Measurements from ENCODE around the gene PLOD2. TPM values are rescaled to one million over a fixed set of nuclear protein-coding genes. Genes with fewer than 3 reads are reported as not detected.

The PLOD2 gene
- total RNA-seq, 1 donor from 2014 or later, result 28.0 TPM

GRCh38 chr3:146169891-146170290 lies 8.9 kb upstream of the PLOD2 start:
- Mint-ChIP-seq H3K36me3 (ENCODE audit: low read depth, unreplicated experiment) (no peaks in the 10 kb centered on the region), H3K27me3 (ENCODE audit: unreplicated experiment) (peaks cover 2% of the 10 kb centered on the region), H3K4me1 (ENCODE audit: unreplicated experiment) (peaks cover 11% of the 10 kb centered on the region), H3K9me3 (ENCODE audit: unreplicated experiment) (no peaks in the 10 kb centered on the region), H3K27ac (ENCODE audit: unreplicated experiment) (no peak overlapping the region), H3K4me3 (ENCODE audit: unreplicated experiment) (no peak overlapping the region)
- DNase-seq (ENCODE audit: low spot score), result no peak
- no peak for TF ChIP-seq CTCF (IDR thresholded peaks at IDR 0.05; ENCODE audit: unreplicated experiment)

GRCh38 chr3:146166826-146167225 lies 5.8 kb upstream of the PLOD2 start:
- no peak for DNase-seq (ENCODE audit: low spot score)
- H3K4me3 Mint-ChIP-seq (ENCODE audit: unreplicated experiment), result no peak overlapping the region
- no peaks in the 10 kb centered on the region for H3K36me3 Mint-ChIP-seq (ENCODE audit: low read depth, unreplicated experiment)
- no peak overlapping the region for H3K27ac Mint-ChIP-seq (ENCODE audit: unreplicated experiment)
- H3K4me1 Mint-ChIP-seq (ENCODE audit: unreplicated experiment), result peaks cover 19% of the 10 kb centered on the region
- peaks cover 2% of the 10 kb centered on the region for H3K27me3 Mint-ChIP-seq (ENCODE audit: unreplicated experiment)
- H3K9me3 Mint-ChIP-seq (ENCODE audit: unreplicated experiment), result no peaks in the 10 kb centered on the region
- no peak for TF ChIP-seq CTCF (IDR thresholded peaks at IDR 0.05; ENCODE audit: unreplicated experiment)

GRCh38 chr3:146166415-146166821 lies 5.4 kb upstream of the PLOD2 start:
- H3K27ac Mint-ChIP-seq (ENCODE audit: unreplicated experiment), result no peak overlapping the region
- peaks cover 2% of the 10 kb centered on the region for H3K27me3 Mint-ChIP-seq (ENCODE audit: unreplicated experiment)
- H3K36me3 Mint-ChIP-seq (ENCODE audit: low read depth, unreplicated experiment), result no peaks in the 10 kb centered on the region
- H3K9me3 Mint-ChIP-seq (ENCODE audit: unreplicated experiment), result no peaks in the 10 kb centered on the region
- peaks cover 23% of the 10 kb centered on the region for H3K4me1 Mint-ChIP-seq (ENCODE audit: unreplicated experiment)
- no peak overlapping the region for H3K4me3 Mint-ChIP-seq (ENCODE audit: unreplicated experiment)
- DNase-seq (ENCODE audit: low spot score), result no peak
- TF ChIP-seq CTCF (IDR thresholded peaks at IDR 0.05; ENCODE audit: unreplicated experiment), result no peak

DNA sequence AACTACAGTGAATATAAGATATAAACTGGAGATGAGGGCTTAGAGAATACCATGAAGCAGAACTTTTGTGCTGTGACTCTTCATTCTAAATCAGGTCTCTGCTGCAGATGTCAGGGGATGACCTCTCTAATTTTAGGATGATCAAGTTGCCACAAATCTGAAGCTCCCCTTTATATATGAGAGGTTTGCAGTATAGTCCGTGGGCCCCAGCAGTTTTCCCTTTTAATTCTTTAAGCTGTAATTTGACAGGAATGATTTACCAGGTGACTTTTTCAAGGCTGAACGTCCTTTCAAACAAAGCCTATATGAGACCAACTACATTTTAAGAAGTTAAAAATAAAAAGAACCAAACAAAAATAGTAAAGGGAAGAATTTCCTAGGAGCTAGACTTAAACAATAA lies 4.9 kb upstream of the PLOD2 start:
- Mint-ChIP-seq H3K4me3 (ENCODE audit: unreplicated experiment) (no peak overlapping the region), H3K4me1 (ENCODE audit: unreplicated experiment) (peaks cover 23% of the 10 kb centered on the region), H3K9me3 (ENCODE audit: unreplicated experiment) (no peaks in the 10 kb centered on the region), H3K36me3 (ENCODE audit: low read depth, unreplicated experiment) (no peaks in the 10 kb centered on the region), H3K27ac (ENCODE audit: unreplicated experiment) (no peak overlapping the region), H3K27me3 (ENCODE audit: unreplicated experiment) (peaks cover 2% of the 10 kb centered on the region)
- TF ChIP-seq CTCF (IDR thresholded peaks at IDR 0.05; ENCODE audit: unreplicated experiment), result no peak
- DNase-seq (ENCODE audit: low spot score), result no peak

DNA sequence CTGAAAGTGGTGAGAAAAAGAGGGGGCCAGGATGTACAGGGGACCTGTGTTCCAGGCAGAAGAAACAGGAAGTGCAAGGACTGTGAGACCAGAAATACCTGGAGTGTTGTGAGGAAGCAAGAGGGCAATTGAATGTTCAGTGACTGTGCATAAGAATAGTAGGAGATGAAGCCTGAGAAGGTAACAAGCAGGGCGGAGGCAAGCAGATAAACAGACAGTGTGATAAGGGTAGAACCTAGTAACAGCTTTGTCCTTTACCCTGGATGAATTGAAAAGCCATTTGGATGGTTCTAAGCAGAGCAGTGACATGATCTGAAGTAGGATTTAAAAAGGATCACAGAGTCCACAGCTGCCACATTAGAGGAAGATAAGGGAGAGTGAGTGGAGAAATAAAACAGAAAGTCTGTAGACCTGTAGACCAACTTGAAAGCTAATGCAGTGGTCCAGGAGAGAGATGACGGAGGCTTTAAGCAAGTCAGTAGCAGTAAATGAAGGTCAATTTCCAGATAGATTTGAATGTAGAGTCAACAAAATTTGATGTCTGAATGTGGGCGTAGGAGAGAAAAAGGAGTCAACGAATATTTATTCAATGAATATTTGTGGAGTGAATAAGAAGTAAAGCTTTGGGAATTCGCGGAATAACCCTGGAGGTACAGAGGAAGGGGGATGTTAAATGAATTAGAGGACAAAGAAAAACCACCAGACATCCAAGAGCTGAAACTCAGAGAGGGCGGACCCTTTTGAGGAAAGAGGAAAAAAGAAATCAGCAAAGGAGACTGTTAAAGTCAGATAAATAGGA lies 4.2 kb upstream of the PLOD2 start:
- H3K36me3 Mint-ChIP-seq (ENCODE audit: low read depth, unreplicated experiment), result no peaks in the 10 kb centered on the region
- TF ChIP-seq CTCF (IDR thresholded peaks at IDR 0.05; ENCODE audit: unreplicated experiment), result no peak
- H3K27me3 Mint-ChIP-seq (ENCODE audit: unreplicated experiment), result peaks cover under 1% of the 10 kb centered on the region
- no peaks in the 10 kb centered on the region for H3K9me3 Mint-ChIP-seq (ENCODE audit: unreplicated experiment)
- H3K27ac Mint-ChIP-seq (ENCODE audit: unreplicated experiment), result peak overlapping the region; percentile 5
- DNase-seq (ENCODE audit: low spot score), result no peak
- H3K4me1 Mint-ChIP-seq (ENCODE audit: unreplicated experiment), result peaks cover 23% of the 10 kb centered on the region
- H3K4me3 Mint-ChIP-seq (ENCODE audit: unreplicated experiment), result no peak overlapping the region
